ENCODE measurements around the gene SIM1.

Gene SIM1

DNA sequence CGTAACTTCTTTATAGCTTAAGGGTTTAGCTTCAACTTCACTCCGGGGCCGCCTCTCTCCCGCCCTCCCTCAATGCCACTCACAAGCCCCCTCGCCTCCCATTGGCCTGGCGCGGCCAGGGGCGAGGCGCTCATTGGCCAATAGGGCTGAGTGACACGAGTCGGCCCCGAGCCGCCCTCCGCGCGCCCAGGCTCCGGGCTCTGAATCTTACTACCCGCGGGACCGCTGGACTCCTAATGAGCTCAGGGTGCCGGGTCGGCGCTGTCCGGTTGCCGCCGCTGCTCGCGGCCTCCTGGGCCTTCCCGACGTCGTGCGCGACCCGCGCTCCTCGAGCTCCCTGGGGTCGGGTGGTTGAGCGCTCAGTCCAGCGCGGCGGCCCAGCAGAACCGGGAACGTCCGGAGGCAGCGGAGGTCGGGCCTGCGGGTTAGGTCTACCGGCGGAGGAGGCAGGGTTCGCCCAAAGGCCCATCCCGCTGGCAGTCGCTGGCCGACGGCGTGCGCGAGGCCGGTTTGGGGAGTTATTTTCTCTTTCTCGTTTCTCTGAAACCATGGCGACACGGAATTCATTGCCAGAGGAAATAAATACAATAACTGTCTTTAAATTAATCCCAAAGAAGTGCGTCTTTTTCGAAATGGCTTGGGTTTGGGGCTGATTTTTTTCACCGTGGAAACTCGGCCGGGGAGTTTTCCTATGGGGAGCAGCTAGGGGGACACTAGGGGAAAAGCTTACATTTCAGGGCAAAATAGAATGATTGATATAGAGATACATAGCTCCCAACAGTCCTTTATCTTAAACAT, at the start of gene SIM1:
SIM1 (minus strand) TSS at position 19 of the 798 bp plus-strand sequence. CDS start 1,453 bp downstream, outside the sequence.
- H3K9ac ChIP-seq (ENCODE audit: low read length) = no peak within 1 kb of the TSS
- no peaks in the 10 kb centered on the region for H3K9me3 ChIP-seq (ENCODE audit: control insufficient read depth, low read length)
- no peaks in the 10 kb centered on the region for H3K36me3 ChIP-seq (ENCODE audit: control insufficient read depth, insufficient read depth, low read length)
- peaks cover 4% of the 10 kb centered on the region for H3K4me1 ChIP-seq (ENCODE audit: control insufficient read depth, insufficient read depth, low read length)
- H3K27me3 ChIP-seq (ENCODE audit: control insufficient read depth, insufficient read depth, low read length) = peaks cover 97% of the 10 kb centered on the region
- H3K4me3 ChIP-seq (ENCODE audit: low read length) = no peak within 1 kb of the TSS

DNA sequence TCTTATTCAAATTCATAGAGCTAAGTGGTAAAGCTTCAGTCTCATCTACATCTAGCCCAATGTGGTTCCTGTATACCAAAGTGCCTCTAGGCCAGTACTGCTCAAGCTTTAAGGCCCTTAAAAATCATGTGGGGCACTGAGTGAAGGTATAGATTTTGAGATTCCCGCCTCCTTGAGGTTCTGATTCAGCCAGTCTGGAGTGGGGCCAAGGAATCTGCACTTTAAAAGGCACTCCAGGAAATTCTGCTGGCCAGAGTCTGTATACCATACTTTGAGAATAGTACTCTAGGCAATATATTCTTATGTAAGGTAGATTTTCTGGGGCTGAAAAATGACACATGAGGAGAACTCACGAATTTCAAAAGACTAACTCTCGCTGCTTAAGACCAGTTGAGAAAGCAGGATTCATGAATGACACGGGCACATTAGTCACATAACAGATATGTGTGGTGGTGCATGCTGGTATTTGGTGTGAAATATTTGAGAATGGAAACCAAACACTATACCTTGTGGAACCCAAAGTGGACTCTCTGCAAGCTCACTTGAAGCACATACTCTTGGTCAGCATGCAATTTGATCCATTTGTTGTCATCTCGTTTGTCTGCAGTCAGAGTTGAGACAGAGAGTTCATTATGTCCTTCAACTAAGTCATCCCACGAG, 47.6 kb upstream of the SIM1 start:
- Histone ChIP-seq H3K36me3 (ENCODE audit: control insufficient read depth, insufficient read depth, low read length) (peaks cover 9% of the 10 kb centered on the region), H3K4me1 (ENCODE audit: control insufficient read depth, insufficient read depth, low read length) (no peaks in the 10 kb centered on the region), H3K27me3 (ENCODE audit: control insufficient read depth, insufficient read depth, low read length) (peaks cover 4% of the 10 kb centered on the region), H3K9ac (ENCODE audit: low read length) (no peak overlapping the region), H3K9me3 (ENCODE audit: control insufficient read depth, low read length) (no peaks in the 10 kb centered on the region), H3K4me3 (ENCODE audit: low read length) (no peak overlapping the region)

- H3K36me3 ChIP-seq (ENCODE audit: control insufficient read depth, insufficient read depth, low read length) = peaks cover 9% of the 10 kb centered on the region
- H3K9me3 ChIP-seq (ENCODE audit: control insufficient read depth, low read length) = no peaks in the 10 kb centered on the region
- no peaks in the 10 kb centered on the region for H3K4me1 ChIP-seq (ENCODE audit: control insufficient read depth, insufficient read depth, low read length)
- no peak overlapping the region for H3K4me3 ChIP-seq (ENCODE audit: low read length)
- H3K27me3 ChIP-seq (ENCODE audit: control insufficient read depth, insufficient read depth, low read length) = no peaks in the 10 kb centered on the region
- no peak overlapping the region for H3K9ac ChIP-seq (ENCODE audit: low read length)
These were observed 44.4 kb upstream of the SIM1 start for GRCh38 chr6:100509101-100509500.

DNA sequence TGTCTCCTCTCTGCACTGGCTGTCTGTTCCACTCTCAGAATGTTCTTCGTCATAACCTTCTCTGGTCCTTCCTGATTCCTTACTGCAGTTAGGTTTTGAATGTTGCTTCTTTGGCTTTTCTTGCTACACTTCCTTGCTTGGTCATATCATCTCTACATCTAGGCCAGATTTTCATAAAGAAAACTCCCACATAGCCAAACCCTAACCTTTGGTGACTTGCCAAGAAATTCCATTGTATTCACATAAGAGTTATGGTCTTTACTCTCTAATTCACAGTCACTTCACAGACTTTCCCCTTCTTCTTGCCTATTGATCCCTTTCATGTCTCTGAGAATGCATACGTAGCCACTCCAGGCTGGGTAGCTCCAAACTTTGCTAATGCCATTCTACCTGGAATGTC, 41.9 kb upstream of the SIM1 start:
- Histone ChIP-seq H3K4me3 (ENCODE audit: low read length) (no peak overlapping the region), H3K36me3 (ENCODE audit: control insufficient read depth, insufficient read depth, low read length) (peaks cover 3% of the 10 kb centered on the region), H3K9me3 (ENCODE audit: control insufficient read depth, low read length) (no peaks in the 10 kb centered on the region), H3K27me3 (ENCODE audit: control insufficient read depth, insufficient read depth, low read length) (no peaks in the 10 kb centered on the region), H3K9ac (ENCODE audit: low read length) (no peak overlapping the region), H3K4me1 (ENCODE audit: control insufficient read depth, insufficient read depth, low read length) (no peaks in the 10 kb centered on the region)

DNA sequence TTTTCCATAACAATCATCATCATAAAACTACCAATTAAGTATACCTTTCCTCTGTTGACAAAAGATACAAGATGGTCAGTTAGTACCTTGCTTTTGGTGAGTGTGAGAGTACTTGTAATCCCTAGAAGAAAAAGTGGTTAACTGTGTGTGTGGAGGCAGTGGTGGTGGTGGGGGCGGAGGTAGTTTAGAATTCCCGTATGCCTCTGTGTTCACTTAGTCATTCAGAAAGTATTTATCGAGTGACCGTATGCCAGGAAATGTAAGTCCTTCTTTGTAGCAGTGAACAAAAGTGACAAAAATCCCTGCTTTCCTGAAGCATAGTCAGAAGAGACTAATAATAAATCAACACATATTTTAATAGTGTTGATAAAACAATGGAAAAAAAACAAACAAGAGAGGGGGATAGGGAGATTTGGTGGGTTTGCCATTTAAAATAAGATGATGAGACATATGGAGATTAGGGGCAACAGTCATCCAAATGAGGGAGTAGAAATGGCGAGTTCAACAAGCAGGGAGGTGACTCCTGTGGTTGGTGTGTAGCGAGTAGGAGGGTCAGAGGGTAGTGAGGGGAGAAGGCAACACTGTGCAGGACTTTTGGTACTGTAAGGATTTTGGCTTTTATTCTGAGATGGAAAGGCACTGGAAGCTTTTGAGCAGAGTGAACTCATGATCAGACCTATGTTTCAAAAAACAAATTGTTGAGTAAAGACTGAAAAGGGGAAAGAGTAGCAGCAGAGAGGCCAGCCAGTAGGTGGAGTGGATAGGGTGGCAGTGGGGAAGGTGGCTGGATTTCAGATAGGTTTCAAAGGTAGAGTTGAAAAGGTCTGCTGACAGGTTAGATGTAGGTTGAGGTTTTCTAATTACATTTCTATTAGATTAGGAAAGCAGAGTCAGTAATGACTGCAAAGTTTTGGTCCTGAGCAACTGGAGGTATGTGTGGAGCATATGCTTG, 40.3 kb upstream of the SIM1 start:
- no peak overlapping the region for H3K9ac ChIP-seq (ENCODE audit: low read length)
- H3K9me3 ChIP-seq (ENCODE audit: control insufficient read depth, low read length) = no peaks in the 10 kb centered on the region
- H3K4me1 ChIP-seq (ENCODE audit: control insufficient read depth, insufficient read depth, low read length) = no peaks in the 10 kb centered on the region
- H3K27me3 ChIP-seq (ENCODE audit: control insufficient read depth, insufficient read depth, low read length) = no peaks in the 10 kb centered on the region
- H3K4me3 ChIP-seq (ENCODE audit: low read length) = no peak overlapping the region
- peaks cover 3% of the 10 kb centered on the region for H3K36me3 ChIP-seq (ENCODE audit: control insufficient read depth, insufficient read depth, low read length)

DNA sequence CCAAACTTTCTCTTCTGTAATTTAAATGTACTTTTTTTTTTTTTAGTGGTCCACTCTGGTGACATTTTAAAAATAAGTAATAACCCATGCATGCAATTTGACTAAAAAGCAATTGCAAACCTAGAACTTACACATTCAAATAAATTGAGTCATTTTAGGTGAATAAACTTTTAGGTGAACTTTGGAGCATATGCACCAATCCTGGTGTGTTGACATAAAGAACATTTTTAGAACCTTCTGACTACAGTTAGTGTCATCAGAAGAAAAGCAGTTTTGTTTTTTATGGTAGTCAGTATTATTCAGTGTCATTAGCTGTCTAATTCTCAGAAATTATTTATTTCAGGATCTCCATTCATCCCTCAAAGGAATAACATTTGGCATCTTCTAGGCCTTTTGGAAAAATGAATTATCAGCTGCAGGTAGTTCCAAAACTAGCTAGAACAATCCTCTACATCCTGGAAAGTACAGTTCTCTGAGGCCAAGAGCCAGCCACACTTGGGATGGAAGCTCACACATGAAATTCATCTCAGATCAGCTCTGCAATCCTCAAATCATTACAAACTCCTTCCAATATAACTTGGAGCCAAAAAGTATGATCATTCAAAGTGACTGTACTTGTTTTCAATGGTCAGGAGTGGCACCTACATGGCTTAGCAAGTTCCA, 38.5 kb upstream of the SIM1 start:
- H3K27me3 ChIP-seq (ENCODE audit: control insufficient read depth, insufficient read depth, low read length) = no peaks in the 10 kb centered on the region
- no peaks in the 10 kb centered on the region for H3K9me3 ChIP-seq (ENCODE audit: control insufficient read depth, low read length)
- H3K9ac ChIP-seq (ENCODE audit: low read length) = no peak overlapping the region
- no peak overlapping the region for H3K4me3 ChIP-seq (ENCODE audit: low read length)
- H3K4me1 ChIP-seq (ENCODE audit: control insufficient read depth, insufficient read depth, low read length) = no peaks in the 10 kb centered on the region
- H3K36me3 ChIP-seq (ENCODE audit: control insufficient read depth, insufficient read depth, low read length) = no peaks in the 10 kb centered on the region

- no peak overlapping the region for H3K4me3 ChIP-seq (ENCODE audit: low read length)
- H3K4me1 ChIP-seq (ENCODE audit: control insufficient read depth, insufficient read depth, low read length) = no peaks in the 10 kb centered on the region
- no peaks in the 10 kb centered on the region for H3K27me3 ChIP-seq (ENCODE audit: control insufficient read depth, insufficient read depth, low read length)
- no peaks in the 10 kb centered on the region for H3K36me3 ChIP-seq (ENCODE audit: control insufficient read depth, insufficient read depth, low read length)
- H3K9me3 ChIP-seq (ENCODE audit: control insufficient read depth, low read length) = no peaks in the 10 kb centered on the region
- no peak overlapping the region for H3K9ac ChIP-seq (ENCODE audit: low read length)
These were observed 28.6 kb upstream of the SIM1 start for GRCh38 chr6:100493206-100493888.

GRCh38 chr6:100491952-100492670, 27.4 kb upstream of the SIM1 start:
- Histone ChIP-seq H3K4me1 (ENCODE audit: control insufficient read depth, insufficient read depth, low read length) (no peaks in the 10 kb centered on the region), H3K9ac (ENCODE audit: low read length) (no peak overlapping the region), H3K27me3 (ENCODE audit: control insufficient read depth, insufficient read depth, low read length) (no peaks in the 10 kb centered on the region), H3K36me3 (ENCODE audit: control insufficient read depth, insufficient read depth, low read length) (no peaks in the 10 kb centered on the region), H3K9me3 (ENCODE audit: control insufficient read depth, low read length) (no peaks in the 10 kb centered on the region), H3K4me3 (ENCODE audit: low read length) (no peak overlapping the region)

DNA sequence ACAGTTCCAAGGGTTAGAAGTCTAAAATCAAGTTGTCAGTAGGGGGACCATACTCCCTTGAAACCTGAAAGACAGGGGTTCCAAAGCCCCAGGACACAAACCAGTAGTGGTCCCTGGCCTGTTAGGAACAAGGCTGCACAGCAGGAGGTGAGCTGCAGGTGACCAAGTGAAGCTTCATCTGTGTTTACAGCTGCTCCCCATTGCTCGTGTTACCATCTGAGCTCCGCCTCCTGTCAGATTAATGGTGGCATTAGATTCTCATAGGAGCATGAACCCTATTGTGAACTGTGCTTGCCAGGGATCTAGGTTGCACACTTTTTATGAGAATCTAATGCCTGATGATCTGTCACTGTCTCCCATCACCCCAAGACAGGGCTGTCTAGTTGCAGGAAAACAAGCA, 25.3 kb upstream of the SIM1 start:
- Histone ChIP-seq H3K4me3 (ENCODE audit: low read length) (no peak overlapping the region), H3K9ac (ENCODE audit: low read length) (no peak overlapping the region), H3K27me3 (ENCODE audit: control insufficient read depth, insufficient read depth, low read length) (peaks cover 5% of the 10 kb centered on the region)

DNA sequence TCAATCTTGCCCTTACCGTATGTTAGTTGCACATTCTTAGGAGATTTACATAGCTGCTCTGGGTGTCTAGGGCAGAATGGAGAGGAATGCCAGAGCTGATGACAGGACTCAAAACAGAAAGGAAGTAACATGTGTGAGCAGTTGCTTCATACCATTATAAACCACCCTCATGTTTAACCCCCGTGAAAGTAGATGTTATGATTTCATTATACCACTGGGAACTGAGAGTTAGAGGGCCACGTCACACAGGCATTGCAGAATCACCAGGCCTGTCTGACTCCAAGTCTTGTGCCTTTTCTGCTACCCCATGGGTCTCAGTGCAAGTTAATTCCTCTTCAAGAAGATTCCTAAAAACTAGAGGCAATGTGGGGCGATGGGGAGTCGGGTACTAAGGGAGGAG, 23.5 kb upstream of the SIM1 start:
- H3K9me3 ChIP-seq (ENCODE audit: control insufficient read depth, low read length) = no peaks in the 10 kb centered on the region

More for the DNA sequence above, 25.3 kb upstream of the SIM1 start:
- no peaks in the 10 kb centered on the region for H3K9me3 ChIP-seq (ENCODE audit: control insufficient read depth, low read length)
- H3K36me3 ChIP-seq (ENCODE audit: control insufficient read depth, insufficient read depth, low read length) = no peaks in the 10 kb centered on the region
- no peaks in the 10 kb centered on the region for H3K4me1 ChIP-seq (ENCODE audit: control insufficient read depth, insufficient read depth, low read length)

DNA sequence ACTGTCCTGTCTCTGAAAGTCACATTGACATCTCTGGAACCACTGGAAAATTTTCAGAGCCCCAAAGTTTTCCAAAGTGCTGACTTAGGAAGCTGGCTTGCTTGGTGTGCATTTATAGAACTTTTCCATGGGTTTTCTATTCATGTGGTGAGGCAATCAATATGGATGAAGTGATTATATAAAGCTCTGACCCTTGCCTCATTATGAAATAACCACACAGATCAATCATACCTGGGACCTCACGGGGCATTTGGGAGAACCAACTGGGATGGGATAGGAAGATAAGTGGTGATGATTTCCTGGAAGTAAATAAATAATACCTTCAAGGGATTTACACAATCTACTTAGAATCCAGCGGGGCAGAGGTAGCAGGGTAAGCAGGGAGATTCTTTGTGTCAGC, 22.9 kb upstream of the SIM1 start:
- Histone ChIP-seq H3K4me3 (ENCODE audit: low read length) (no peak overlapping the region), H3K9me3 (ENCODE audit: control insufficient read depth, low read length) (no peaks in the 10 kb centered on the region), H3K27me3 (ENCODE audit: control insufficient read depth, insufficient read depth, low read length) (peaks cover 5% of the 10 kb centered on the region), H3K9ac (ENCODE audit: low read length) (no peak overlapping the region), H3K36me3 (ENCODE audit: control insufficient read depth, insufficient read depth, low read length) (no peaks in the 10 kb centered on the region), H3K4me1 (ENCODE audit: control insufficient read depth, insufficient read depth, low read length) (no peaks in the 10 kb centered on the region)

More for the DNA sequence above, 23.5 kb upstream of the SIM1 start:
- Histone ChIP-seq H3K4me3 (ENCODE audit: low read length) (no peak overlapping the region), H3K4me1 (ENCODE audit: control insufficient read depth, insufficient read depth, low read length) (no peaks in the 10 kb centered on the region), H3K27me3 (ENCODE audit: control insufficient read depth, insufficient read depth, low read length) (peaks cover 5% of the 10 kb centered on the region), H3K36me3 (ENCODE audit: control insufficient read depth, insufficient read depth, low read length) (no peaks in the 10 kb centered on the region), H3K9ac (ENCODE audit: low read length) (no peak overlapping the region)

All from mucosa of stomach (tissue), 1 donor.